Aorta (tissue), 5 donors: ENCODE results near the gene UNC13A. TPM values are rescaled to one million over a fixed set of nuclear protein-coding genes. Genes with fewer than 3 reads are reported as not detected.

Experiments
- ATAC-seq: fragments of 200-7000 bp; cut with Tn5 transposase; one replicate; pipeline ENCODE4 v1.9.1; 2022; ENCODE audit warnings: moderate library complexity; ENCODE audit not compliant: low FRiP score
- DNase-seq, 2 donors: peaks; one replicate each; pipeline ENCODE4 v3.0.0-alpha.2; 2020
- H3K27ac ChIP-seq, 2 donors: one replicate each; pipeline ENCODE4 v1.5.1; 2013; ENCODE audit warnings: low read length in 2 of 2, mild to moderate bottlenecking in 2 of 2, moderate library complexity in 2 of 2, control low read depth in 1 of 2, inconsistent platforms in 1 of 2, low read depth in 1 of 2
- H3K27me3 ChIP-seq, 2 donors: one replicate each; pipeline ENCODE4 v1.6.1; 2013; ENCODE audit warnings: control low read depth in 1 of 2, low read length in 1 of 2, mild to moderate bottlenecking in 1 of 2, moderate library complexity in 1 of 2; ENCODE audit not compliant: insufficient read depth in 2 of 2, control insufficient read depth in 1 of 2
- H3K36me3 ChIP-seq, 2 donors: one replicate each; pipeline ENCODE4 v1.6.1; 2013; ENCODE audit warnings: control low read depth in 1 of 2, low read length in 1 of 2, mild to moderate bottlenecking in 1 of 2; ENCODE audit not compliant: insufficient read depth in 2 of 2, control insufficient read depth in 1 of 2
- H3K4me1 ChIP-seq, 2 donors: one replicate each; pipeline ENCODE4 v1.6.1; 2013; ENCODE audit warnings: low read length in 2 of 2, control low read depth in 1 of 2, mild to moderate bottlenecking in 1 of 2, moderate library complexity in 1 of 2; ENCODE audit not compliant: insufficient read depth in 2 of 2, control insufficient read depth in 1 of 2
- H3K4me3 ChIP-seq, 2 donors: one replicate each; pipeline ENCODE4 v1.5.1; 2013; ENCODE audit warnings: low read length in 2 of 2, control low read depth in 1 of 2, mild to moderate bottlenecking in 1 of 2
- H3K9me3 ChIP-seq: one replicate; pipeline ENCODE4 v1.6.1; 2013; ENCODE audit warnings: mild to moderate bottlenecking, low read length; ENCODE audit not compliant: control insufficient read depth
- WGBS, 2 donors: extraction: QIAGEN DNeasy Blood & Tissue Kit; methylation state at CpG; one replicate each; pipeline ENCODE4 v1.1.7; 2013; 5-methylcytosine and 5-hydroxymethylcytosine counted together
- intact Hi-C, 2 donors: fragments of 100-400 bp; cut with DNase I; formaldehyde crosslinking; loops; one replicate each; pipeline versions ENCODE4 v1.14.2 to v1.15.0; 2022
- polyA plus RNA-seq, 2 donors: library from polyadenylated mRNA; stranded (reverse); fragments of 200-250 nt; gene quantifications; one replicate each; pipeline ENCODE4 v1.2.3, GENCODE V29; 2013
- total RNA-seq, 2 donors: library from RNA; stranded (reverse); fragmentation: NEBNext Ultra II Directional; extraction: Animal tissue kit (Norgen Biotek cat#: 25700); gene quantifications; one replicate each; pipeline ENCODE4 v1.2.1, GENCODE V29; 2021
- donor health status: healthy with polysubstance abuse.
- donor health status: Bipolar disorder and iron deficiency.
- donor health status: DM: no; HTN: no; CAD: no.
- donor health status: DM: no; HTN: no; CAD: no.
- donor health status: DM: yes; HTN: yes; CAD: no.

UNC13A gene
- total and polyA plus RNA-seq, 4 donors, result 0.38 to 2.8 (median 1.9) TPM

DNA sequence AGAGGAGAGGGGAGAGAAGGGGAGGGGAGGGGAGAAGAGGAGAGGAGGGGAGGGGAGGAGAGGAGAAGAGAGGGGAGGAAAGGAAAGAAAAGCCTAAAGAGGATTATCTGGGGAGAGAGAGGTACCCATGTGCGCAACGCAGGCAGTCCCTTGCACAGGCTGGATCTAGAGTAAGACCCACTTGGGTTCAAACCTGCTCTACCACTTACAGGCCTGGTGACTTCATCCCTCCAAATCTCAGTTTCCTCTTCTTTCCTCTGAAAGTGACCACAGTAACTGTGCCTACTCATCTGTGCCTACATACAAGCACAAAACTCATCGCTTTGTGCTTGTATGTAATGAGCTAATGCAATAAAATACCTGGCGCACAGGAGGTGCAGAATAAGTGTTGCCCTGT, 30.4 kb upstream of the UNC13A start:
- 86 to 89% methylated on average over 4 of the region's 4 CpGs for WGBS, 2 donors
- H3K36me3 ChIP-seq, result no peaks in the 10 kb centered on the region
- no peaks in the 10 kb centered on the region for H3K27me3 ChIP-seq
- DNase-seq (no peak), ATAC-seq (no peak)
- no peak overlapping the region for H3K4me3 ChIP-seq
- no peak overlapping the region for H3K27ac ChIP-seq
- intact Hi-C loops, result no loop called here
- H3K4me1 ChIP-seq, result no peaks in the 10 kb centered on the region
- H3K9me3 ChIP-seq, result no peaks in the 10 kb centered on the region

DNA sequence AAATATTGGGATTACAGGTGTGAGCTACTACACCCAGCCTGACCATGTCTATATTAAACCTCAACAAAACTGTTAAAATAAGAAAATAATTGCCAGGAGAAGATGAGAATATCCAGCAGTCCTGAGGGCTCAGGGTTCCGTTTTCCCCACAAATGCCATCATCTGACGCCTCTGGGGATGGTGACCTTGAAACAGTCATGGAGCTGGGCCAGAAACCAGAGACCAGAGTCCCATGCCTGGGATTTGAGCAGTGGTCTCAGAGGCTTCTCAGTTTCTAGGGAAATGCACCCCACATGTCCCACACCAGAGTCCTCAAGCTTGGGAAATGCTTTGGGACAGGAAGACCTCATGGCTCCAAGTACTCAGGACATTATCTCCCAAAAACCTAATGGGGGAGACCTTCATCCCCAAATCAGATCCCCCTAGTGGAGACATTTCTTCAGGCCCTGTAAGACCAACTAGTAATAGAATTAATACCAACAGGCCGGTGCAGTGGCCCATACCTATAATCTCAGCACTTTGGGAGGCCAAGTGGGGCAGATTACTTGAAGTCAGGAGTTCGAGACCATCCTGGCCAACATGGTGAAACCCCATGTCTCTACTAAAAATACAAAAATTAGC, 28.3 kb upstream of the UNC13A start:
- DNase-seq, result no peak
- ATAC-seq, result no peak
- Histone ChIP-seq H3K9me3 (no peaks in the 10 kb centered on the region), H3K4me1 (no peaks in the 10 kb centered on the region), H3K36me3 (no peaks in the 10 kb centered on the region), H3K27ac (no peak overlapping the region), H3K4me3 (no peak overlapping the region), H3K27me3 (no peaks in the 10 kb centered on the region)
- intact Hi-C loops, result no loop called here
- 59 to 67% methylated on average over 4 of the region's 4 CpGs for WGBS, 2 donors

DNA sequence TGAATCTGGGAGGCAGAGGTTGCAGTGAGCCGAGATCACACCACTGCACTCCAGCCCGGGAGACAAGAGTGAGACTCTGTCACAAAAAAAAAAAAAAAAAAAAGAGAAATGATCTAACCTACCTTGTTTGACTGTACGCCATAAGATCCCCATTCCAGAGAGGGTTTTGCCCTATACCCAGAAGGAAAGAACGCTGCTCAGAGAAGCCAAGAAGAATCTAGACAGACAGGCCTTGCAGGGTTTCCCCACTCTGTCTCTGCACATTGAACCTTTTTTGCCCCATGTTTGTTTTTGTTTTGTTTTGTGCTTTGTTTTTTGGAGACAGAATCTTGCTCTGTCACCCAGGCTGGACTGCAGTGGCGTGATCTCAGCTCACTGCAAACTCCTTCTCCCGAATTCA, 23.7 kb upstream of the UNC13A start:
- DNase-seq (no peak), ATAC-seq (no peak)
- Histone ChIP-seq H3K36me3 (no peaks in the 10 kb centered on the region), H3K27me3 (no peaks in the 10 kb centered on the region), H3K9me3 (no peaks in the 10 kb centered on the region), H3K4me3 (no peak overlapping the region), H3K4me1 (no peaks in the 10 kb centered on the region), H3K27ac (no peak overlapping the region)
- intact Hi-C loops, result no loop called here
- 72 to 73% methylated on average over 6 of the region's 6 CpGs for WGBS, 2 donors

DNA sequence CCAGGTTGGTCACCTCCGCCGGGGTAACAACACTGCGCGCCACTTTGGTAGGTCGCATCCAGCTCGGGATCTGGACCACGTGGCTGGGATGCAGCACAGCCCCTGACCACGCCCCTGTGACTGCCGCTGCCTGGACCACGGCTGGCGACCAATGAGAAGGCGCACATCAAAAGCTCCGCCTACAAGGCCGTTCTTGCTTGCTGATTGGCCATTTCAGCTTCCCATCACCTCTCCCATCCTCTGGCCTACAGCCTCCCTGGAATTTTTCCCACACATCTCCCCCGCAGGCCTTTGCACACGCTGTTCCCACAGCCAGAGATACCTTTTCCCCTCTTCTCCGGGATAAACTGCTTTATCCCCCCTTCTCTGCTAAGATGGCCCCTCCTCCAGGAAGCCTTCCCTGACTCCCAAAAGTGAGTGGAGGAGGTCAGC, 18.6 kb upstream of the UNC13A start:
- Histone ChIP-seq H3K4me3 (no peak overlapping the region), H3K27ac (no peak overlapping the region), H3K27me3 (no peaks in the 10 kb centered on the region), H3K36me3 (no peaks in the 10 kb centered on the region), H3K4me1 (no peaks in the 10 kb centered on the region), H3K9me3 (no peaks in the 10 kb centered on the region)
- intact Hi-C loops, result no loop called here
- 8 to 10% methylated on average over 17 of the region's 17 CpGs for WGBS, 2 donors
- ATAC-seq (no peak), DNase-seq (no peak)

DNA sequence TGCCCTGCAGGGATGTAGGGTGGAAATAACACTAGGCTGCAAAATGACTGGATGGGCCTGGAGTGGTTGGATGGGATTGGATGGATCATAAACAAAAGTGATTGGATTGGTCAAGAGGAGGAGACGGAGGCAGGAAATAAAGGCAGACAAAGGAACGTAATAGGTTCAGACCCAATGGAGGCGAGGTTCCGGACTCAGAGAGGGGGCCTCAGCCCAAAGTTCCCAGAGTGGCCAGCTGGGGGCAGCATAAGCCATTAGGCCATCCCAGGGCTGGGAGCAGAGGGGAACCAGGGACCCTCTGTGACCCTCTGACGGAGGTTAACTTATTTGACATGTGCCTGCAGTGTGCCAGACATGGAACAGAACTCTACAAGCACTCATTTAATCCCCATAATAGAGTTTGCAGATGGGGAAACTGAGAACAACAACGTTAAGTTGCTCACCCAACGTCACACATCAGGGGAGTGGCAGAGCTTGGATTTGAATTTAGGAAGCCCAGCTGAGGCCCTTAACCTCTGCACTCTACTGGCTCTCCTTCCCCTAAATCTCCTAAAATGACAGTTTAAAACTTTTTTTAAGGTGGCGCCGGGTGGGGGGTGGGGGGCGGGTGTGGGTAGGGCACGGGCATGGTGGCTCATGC, 15.8 kb upstream of the UNC13A start:
- DNase-seq, result peak; percentile 69 to 87

DNA sequence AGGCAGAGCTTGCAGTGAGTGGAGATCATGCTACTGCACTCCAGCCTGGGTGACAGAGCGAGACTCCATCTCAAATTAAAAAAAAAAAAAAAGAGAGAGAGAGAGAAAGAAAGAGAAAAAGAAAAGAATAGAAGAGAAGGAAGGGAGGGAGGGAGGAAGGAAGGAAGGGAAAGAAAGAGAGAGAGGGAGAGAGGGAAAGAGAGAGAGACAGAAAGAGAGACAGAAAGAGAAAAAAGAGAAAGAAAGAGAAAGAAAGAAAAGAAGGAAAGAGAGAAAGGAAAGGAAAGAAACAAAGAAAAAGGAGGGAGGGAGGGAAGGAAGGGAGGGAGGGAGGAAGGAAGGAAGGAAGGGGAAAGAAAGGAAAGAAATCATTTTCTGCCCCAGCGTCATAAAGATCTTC, 7.0 kb upstream of the UNC13A start:
- no peak for ATAC-seq
- Histone ChIP-seq H3K27me3 (peaks cover 0 to 2% of the 10 kb centered on the region in 2 donors), H3K36me3 (no peaks in the 10 kb centered on the region), H3K9me3 (no peaks in the 10 kb centered on the region), H3K4me1 (no peaks in the 10 kb centered on the region), H3K27ac (no peak overlapping the region), H3K4me3 (no peak overlapping the region)
- intact Hi-C loops, result no loop called here
- 63 to 81% methylated on average over 2 of the region's 2 CpGs for WGBS, 2 donors
- DNase-seq, result no peak

More for the DNA sequence above, 15.8 kb upstream of the UNC13A start:
- Histone ChIP-seq H3K4me3 (no peak overlapping the region), H3K36me3 (no peaks in the 10 kb centered on the region), H3K27me3 (peaks cover 0 to under 1% of the 10 kb centered on the region in 2 donors), H3K27ac (no peak overlapping the region), H3K9me3 (no peaks in the 10 kb centered on the region), H3K4me1 (no peaks in the 10 kb centered on the region)
- intact Hi-C loops, result loop anchor here in 1 of 2 donors (5.0 kb wide), 1 partner anchor 73 kb away; no protein-coding TSS in a partner anchor
- peak; percentile 63 for ATAC-seq
- WGBS, 2 donors, result 42 to 51% methylated on average over 11 of the region's 11 CpGs

DNA sequence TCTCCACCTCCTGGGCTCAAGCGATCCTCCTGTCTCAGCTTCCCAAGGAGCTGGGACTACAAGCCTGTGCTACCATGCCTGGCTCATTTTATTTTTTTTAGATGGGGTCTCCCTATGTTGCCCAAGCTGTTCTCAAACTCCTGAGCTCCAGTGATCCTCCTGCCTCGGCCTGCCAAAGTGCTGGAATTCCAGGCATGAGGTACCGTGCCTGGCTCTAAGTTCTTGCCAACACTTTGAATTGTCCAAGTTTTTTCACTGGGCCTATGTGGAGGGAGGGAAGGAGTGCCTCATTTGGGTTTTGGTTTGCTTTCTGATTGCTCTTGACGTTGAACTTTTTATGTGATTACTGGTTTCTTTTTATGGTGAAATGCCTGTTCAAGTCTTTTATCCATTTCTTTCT, 4.4 kb upstream of the UNC13A start:
- Histone ChIP-seq H3K27me3 (no peaks in the 10 kb centered on the region), H3K9me3 (no peaks in the 10 kb centered on the region), H3K4me1 (no peaks in the 10 kb centered on the region), H3K27ac (no peak overlapping the region), H3K4me3 (no peak overlapping the region), H3K36me3 (no peaks in the 10 kb centered on the region)
- 45 to 46% methylated on average over 4 of the region's 4 CpGs for WGBS, 2 donors
- DNase-seq (no peak), ATAC-seq (no peak)
- intact Hi-C loops, result no loop called here

DNA sequence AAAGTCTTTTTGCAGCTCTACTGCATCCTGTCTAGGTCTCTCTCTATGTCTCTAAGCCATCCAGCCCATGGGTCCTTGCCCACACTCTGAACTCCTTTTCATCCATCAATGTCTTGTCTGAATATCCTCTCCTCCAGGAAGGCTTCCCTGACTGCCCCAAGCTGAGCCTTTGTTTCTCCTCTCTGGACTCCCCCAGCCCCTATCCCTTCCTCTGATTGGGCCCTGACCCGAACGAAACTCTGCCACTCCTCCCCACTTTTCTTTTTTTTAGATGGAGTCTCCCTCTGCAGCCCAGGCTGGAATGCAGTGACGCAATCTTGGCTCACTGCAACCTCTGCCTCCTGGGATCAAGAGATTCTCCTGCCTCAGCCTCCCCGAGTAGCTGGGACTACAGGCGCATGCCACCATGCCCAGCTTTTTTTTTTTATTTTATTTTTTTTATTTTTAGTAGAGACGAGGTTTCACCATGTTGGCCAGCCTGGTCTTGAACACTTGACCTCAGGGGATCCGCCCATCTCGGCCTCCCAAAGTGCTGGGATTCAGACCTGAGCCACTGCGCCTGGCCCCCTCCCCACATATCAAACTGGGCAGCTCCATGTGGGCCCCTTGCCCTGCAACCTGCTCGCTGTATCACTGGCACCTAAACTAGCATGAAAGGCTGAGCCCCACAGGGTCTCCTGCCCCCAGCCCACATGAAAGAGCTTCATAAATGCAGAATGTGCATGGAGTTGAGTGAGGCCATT, 870 bp upstream of the UNC13A start:
- Histone ChIP-seq H3K27ac (no peak overlapping the region), H3K4me1 (no peaks in the 10 kb centered on the region), H3K27me3 (no peaks in the 10 kb centered on the region), H3K4me3 (no peak overlapping the region), H3K9me3 (no peaks in the 10 kb centered on the region), H3K36me3 (no peaks in the 10 kb centered on the region)
- DNase-seq (no peak), ATAC-seq (no peak)
- intact Hi-C loops, result no loop called here
- 57% methylated on average over 10 of the region's 10 CpGs for whole genome bisulfite sequencing, 2 donors
